ENCODE data around the gene ATXN7L1.
"Not testable (repeated sequence)": the region's sequence is repeated elsewhere in the genome, so short reads cannot be mapped to it uniquely, and the experiment has no call there.

DNA sequence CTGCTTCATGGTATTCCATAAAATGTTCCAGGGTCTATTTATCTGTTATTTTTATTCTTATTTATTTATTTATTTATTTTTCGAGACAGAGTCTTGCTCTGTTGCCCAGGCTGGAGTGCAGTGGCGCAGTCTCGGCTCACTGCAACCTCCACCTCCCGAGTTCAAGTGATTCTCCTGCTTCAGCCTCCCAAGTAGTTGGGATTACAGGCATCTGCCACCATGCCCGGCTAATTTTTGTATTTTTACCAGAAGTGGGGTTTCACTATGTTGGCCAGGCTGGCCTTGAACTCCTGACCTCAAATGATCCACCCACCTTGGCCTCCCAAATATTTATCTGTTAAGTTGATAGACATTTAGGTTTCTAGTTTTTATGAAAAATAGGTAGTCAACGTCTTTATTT is 6.8 kb upstream of the ATXN7L1 start:
- TF ChIP-seq, protein P1, sequence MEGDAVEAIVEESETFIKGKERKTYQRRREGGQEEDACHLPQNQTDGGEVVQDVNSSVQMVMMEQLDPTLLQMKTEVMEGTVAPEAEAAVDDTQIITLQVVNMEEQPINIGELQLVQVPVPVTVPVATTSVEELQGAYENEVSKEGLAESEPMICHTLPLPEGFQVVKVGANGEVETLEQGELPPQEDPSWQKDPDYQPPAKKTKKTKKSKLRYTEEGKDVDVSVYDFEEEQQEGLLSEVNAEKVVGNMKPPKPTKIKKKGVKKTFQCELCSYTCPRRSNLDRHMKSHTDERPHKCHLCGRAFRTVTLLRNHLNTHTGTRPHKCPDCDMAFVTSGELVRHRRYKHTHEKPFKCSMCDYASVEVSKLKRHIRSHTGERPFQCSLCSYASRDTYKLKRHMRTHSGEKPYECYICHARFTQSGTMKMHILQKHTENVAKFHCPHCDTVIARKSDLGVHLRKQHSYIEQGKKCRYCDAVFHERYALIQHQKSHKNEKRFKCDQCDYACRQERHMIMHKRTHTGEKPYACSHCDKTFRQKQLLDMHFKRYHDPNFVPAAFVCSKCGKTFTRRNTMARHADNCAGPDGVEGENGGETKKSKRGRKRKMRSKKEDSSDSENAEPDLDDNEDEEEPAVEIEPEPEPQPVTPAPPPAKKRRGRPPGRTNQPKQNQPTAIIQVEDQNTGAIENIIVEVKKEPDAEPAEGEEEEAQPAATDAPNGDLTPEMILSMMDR (IDR thresholded peaks at IDR 0.05) = not testable (repeated sequence)
- TF ChIP-seq POLR2A (IDR thresholded peaks at IDR 0.05; ENCODE audit: low read depth); EP300 (IDR thresholded peaks at IDR 0.05); POLR2AphosphoS5 (IDR thresholded peaks at IDR 0.05): not testable (repeated sequence)

All from esophagus muscularis mucosa (tissue), 4 donors.